Suprapubic skin (tissue), 4 donors: ENCODE measurements around the gene POLR1C. TPM values are rescaled to one million over a fixed set of nuclear protein-coding genes. Genes with fewer than 3 reads are reported as not detected.
"Not testable (repeated sequence)": the region's sequence is repeated elsewhere in the genome, so short reads cannot be mapped to it uniquely, and the experiment has no call there.

ENCODE experiments used
- DNase-seq, 2 donors: peaks; one replicate each; pipeline ENCODE4 v3.0.0-alpha.2; 2019; ENCODE audit warnings: low spot score in 2 of 2
- H3K27ac ChIP-seq: fragments of 200-600 bp; sonication (generic); one replicate; pipeline ENCODE4 v1.5.1; 2019
- H3K27me3 ChIP-seq: fragments of 200-600 bp; sonication (generic); one replicate; pipeline ENCODE4 v1.5.1; 2019
- H3K36me3 ChIP-seq: fragments of 200-600 bp; sonication (generic); one replicate; pipeline ENCODE4 v1.5.1; 2019
- H3K4me1 ChIP-seq: fragments of 200-600 bp; sonication (generic); one replicate; pipeline ENCODE4 v1.5.1; 2019
- H3K4me3 ChIP-seq: fragments of 200-600 bp; sonication (generic); one replicate; pipeline ENCODE4 v1.5.1; 2019; ENCODE audit warnings: mild to moderate bottlenecking
- H3K9me3 ChIP-seq: fragments of 200-600 bp; sonication (generic); one replicate; pipeline ENCODE4 v1.5.1; 2019
- EP300 ChIP-seq: sonication (generic); formaldehyde crosslinking; IDR thresholded peaks from one replicate; pipeline ENCODE4 v1.6.1; 2017; ENCODE audit warnings: antibody characterized with exemption
- POLR2A ChIP-seq, 2 donors: fragments of 450-650 bp; IDR thresholded peaks; one replicate each; pipeline ENCODE4 v1.6.1; 2017; ENCODE audit warnings: antibody characterized with exemption in 2 of 2, mild to moderate bottlenecking in 2 of 2, moderate library complexity in 2 of 2
- POLR2AphosphoS5 ChIP-seq, 3 donors: sonication (generic); formaldehyde crosslinking; IDR thresholded peaks; one replicate each; pipeline ENCODE4 v1.6.1; 2017; ENCODE audit warnings: antibody characterized with exemption in 3 of 3
- WGBS: methylation state at CpG from one replicate; pipeline ENCODE4 v1.1.5; 2018; 5-methylcytosine and 5-hydroxymethylcytosine counted together
- total RNA-seq, 4 donors: library from RNA; depleted of rRNA; stranded (reverse); fragments of >200 nt; gene quantifications; one replicate each; pipeline ENCODE4 v1.1.0, GENCODE V29; 2016
- TF ChIP-seq, protein P1 (sequence below), 2 donors: fragments of 200-600 bp in 1 of 2; fragments of 450-650 bp in 1 of 2; sonication (generic) in 1 of 2; IDR thresholded peaks; one replicate each; pipeline ENCODE4 v1.5.1; 2016 to 2019; ENCODE audit warnings: antibody characterized with exemption in 2 of 2, mild to moderate bottlenecking in 1 of 2, moderate library complexity in 1 of 2

POLR1C gene
- total RNA-seq, 4 donors from 2014 or later, result 31.1 to 44.7 (median 35.6) TPM

DNA sequence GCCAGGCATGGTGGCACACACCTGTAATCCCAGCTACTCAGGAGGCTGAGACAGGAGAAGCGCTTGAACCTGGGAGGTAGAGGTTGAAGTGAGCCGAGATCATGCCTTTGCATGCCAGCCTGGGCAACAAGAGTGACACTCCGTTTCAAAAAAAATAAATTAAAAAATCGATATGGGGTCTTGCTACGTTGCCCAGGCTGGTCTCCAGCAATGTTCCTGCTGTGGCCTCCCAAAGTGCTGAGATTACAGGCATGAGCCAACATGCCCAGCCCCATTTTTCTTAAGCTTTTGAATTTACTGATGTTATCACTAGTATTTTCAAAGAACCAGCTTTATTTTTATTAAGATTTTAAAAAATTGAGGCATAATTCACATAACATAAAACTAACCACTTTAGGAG, 23.6 kb downstream of the POLR1C start:
- TF ChIP-seq, protein P1, sequence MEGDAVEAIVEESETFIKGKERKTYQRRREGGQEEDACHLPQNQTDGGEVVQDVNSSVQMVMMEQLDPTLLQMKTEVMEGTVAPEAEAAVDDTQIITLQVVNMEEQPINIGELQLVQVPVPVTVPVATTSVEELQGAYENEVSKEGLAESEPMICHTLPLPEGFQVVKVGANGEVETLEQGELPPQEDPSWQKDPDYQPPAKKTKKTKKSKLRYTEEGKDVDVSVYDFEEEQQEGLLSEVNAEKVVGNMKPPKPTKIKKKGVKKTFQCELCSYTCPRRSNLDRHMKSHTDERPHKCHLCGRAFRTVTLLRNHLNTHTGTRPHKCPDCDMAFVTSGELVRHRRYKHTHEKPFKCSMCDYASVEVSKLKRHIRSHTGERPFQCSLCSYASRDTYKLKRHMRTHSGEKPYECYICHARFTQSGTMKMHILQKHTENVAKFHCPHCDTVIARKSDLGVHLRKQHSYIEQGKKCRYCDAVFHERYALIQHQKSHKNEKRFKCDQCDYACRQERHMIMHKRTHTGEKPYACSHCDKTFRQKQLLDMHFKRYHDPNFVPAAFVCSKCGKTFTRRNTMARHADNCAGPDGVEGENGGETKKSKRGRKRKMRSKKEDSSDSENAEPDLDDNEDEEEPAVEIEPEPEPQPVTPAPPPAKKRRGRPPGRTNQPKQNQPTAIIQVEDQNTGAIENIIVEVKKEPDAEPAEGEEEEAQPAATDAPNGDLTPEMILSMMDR (IDR thresholded peaks at IDR 0.05), result no peak
- TF ChIP-seq EP300 (no peak), POLR2AphosphoS5 (IDR thresholded peaks at IDR 0.05) (no peak), POLR2A (IDR thresholded peaks at IDR 0.05) (no peak)
- WGBS, result 88% methylated on average over 5 of the region's 5 CpGs
- no peaks in the 10 kb centered on the region for H3K4me1 ChIP-seq
- H3K36me3 ChIP-seq, result peaks cover 76% of the 10 kb centered on the region
- peak in 1 of 2 donors; percentile 23 for DNase-seq
- no peaks in the 10 kb centered on the region for H3K9me3 ChIP-seq
- no peaks in the 10 kb centered on the region for H3K27me3 ChIP-seq
- H3K27ac ChIP-seq, result no peak overlapping the region
- no peak overlapping the region for H3K4me3 ChIP-seq

DNA sequence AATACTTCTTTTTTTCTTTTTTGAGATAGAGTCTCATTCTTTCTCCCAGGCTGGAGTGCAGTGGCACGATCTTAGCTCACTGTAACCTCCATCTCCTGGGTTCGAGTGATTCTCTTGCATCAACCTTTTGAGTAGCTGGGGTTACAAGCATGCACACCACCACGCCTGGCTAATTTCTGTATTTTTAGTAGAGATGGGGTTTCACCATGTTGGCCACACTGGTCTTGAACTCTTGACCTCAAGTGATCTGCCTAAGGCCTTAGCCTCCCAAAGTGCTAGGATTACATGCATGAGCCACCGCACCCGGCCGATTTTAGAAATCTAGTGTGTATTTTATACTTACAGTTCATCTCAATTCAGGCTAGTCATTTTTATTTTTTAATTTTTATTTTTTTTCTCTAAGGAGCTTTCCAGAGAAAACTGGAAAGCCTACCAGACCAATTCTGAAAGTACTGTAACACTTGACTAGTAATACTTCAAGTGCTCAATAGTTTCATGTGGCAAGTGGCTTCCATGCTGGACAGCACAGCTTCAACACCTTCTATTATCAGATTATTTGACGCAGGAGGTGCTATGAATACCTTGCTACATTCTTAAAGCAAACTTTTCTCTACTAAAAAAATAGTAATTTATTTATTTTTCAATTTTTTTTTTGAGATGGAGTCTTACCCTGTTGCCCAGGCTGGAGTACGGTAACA, 25.0 kb downstream of the POLR1C start:
- Histone ChIP-seq H3K27me3 (no peaks in the 10 kb centered on the region), H3K27ac (no peak overlapping the region), H3K4me1 (no peaks in the 10 kb centered on the region), H3K4me3 (no peak overlapping the region), H3K9me3 (no peaks in the 10 kb centered on the region), H3K36me3 (peaks cover 79% of the 10 kb centered on the region)
- peak in 1 of 2 donors; percentile 35 for DNase-seq
- 91% methylated on average over 8 of the region's 8 CpGs for WGBS
- TF ChIP-seq POLR2AphosphoS5 (IDR thresholded peaks at IDR 0.05) (no peak), POLR2A (IDR thresholded peaks at IDR 0.05) (no peak), EP300 (no peak)
- TF ChIP-seq, protein P1 (IDR thresholded peaks at IDR 0.05), result no peak

DNA sequence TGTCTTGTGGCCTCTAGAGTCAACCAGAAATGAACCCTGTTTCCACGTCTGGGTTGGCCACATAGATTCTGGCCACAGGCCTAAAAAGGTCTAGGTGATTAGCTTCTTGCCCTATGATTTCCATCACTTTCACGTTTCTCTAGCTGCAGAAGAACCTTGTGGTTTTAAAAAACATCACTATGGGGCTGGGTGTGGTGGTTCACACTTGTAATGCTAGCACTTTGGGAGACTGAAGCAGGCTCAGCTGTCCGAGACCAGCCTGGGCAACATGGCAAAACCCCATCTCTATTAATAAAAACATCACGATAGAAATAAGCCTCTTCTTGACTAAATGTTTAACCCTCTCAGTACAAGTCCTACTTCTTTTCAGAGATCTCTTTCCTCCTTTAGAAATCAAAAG, 27.6 kb downstream of the POLR1C start:
- 67% methylated on average over 4 of the region's 4 CpGs for WGBS
- TF ChIP-seq EP300, result no peak
- TF ChIP-seq, protein P1 (IDR thresholded peaks at IDR 0.05), result no peak
- no peak for TF ChIP-seq POLR2A (IDR thresholded peaks at IDR 0.05)
- TF ChIP-seq POLR2AphosphoS5 (IDR thresholded peaks at IDR 0.05), result no peak
- Histone ChIP-seq H3K27ac (no peak overlapping the region), H3K4me3 (no peak overlapping the region), H3K36me3 (peaks cover 84% of the 10 kb centered on the region), H3K27me3 (no peaks in the 10 kb centered on the region), H3K4me1 (no peaks in the 10 kb centered on the region), H3K9me3 (no peaks in the 10 kb centered on the region)
- no peak for DNase-seq

DNA sequence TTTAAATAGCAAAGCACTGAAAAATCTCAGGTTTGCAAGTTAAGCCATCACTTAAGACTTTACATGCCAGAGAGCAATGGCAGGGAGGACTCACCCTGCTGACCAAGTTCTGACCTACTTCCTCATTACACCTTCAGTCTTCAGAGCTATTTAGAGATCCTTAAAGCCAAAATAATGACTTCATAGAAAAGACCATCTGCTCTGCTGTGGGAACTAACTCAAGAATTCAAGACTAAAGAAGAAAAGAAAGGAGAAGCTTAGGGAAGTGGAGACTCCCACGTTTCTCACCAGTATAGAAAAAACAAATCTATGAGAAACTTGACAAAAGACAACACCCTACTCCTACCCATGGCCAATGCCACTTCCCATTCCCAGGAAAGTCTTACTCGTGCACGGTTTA, 30.3 kb downstream of the POLR1C start:
- TF ChIP-seq POLR2AphosphoS5 (IDR thresholded peaks at IDR 0.05), result no peak
- TF ChIP-seq, protein P1 (IDR thresholded peaks at IDR 0.05), result no peak
- TF ChIP-seq EP300, result no peak
- Histone ChIP-seq H3K36me3 (peaks cover 96% of the 10 kb centered on the region), H3K27me3 (no peaks in the 10 kb centered on the region), H3K4me3 (no peak overlapping the region), H3K4me1 (no peaks in the 10 kb centered on the region), H3K9me3 (no peaks in the 10 kb centered on the region), H3K27ac (no peak overlapping the region)
- 82% methylated on average over 3 of the region's 3 CpGs for WGBS
- no peak for DNase-seq

DNA sequence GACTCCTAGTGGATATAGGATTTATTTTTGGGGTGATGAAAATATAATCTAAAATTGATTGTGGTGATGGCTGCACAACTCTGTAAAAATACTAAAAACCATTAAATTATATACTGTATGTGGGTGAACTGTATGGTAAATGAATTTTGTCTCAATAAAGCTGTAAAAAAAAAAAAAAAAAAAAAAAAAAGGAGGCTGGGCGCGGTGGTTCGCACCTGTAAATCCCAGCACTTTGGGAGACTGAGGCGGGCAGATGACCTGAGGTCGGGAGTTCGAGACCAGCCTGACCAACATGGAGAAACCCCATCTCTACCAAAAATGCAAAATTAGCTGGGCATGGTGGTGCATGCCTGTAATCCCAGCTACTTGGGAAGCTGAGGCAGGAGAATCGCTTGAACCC, 40.7 kb downstream of the POLR1C start:
- H3K4me1 ChIP-seq, H3K9me3 ChIP-seq, H3K4me3 ChIP-seq, DNase-seq, H3K27me3 ChIP-seq, H3K27ac ChIP-seq: not testable (repeated sequence)
- H3K36me3 ChIP-seq, result peaks cover 95% of the 10 kb centered on the region
- 95% methylated on average over 7 of the region's 7 CpGs for WGBS

DNA sequence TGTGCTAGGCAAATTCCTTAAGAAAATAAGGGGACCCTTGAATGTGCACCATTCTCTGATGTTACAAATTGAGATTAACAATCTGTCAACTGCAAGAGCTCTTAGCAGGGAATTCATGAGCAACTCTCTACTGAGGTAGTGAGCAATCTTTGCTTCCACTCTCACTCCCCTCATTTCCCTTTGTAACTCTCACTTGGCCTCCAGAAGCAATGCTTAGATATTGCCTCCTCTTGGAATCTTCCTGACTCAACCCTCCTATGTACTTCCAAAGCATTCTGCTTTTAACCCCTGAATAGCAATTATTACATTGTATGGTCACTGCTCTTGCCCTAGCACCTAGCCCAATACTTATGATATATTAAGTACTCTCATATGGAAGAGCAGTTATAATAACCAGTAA, 42.4 kb downstream of the POLR1C start:
- TF ChIP-seq, protein P1 (IDR thresholded peaks at IDR 0.05), result no peak
- TF ChIP-seq POLR2AphosphoS5 (IDR thresholded peaks at IDR 0.05), result no peak
- no peak for TF ChIP-seq EP300
- no peak for TF ChIP-seq POLR2A (IDR thresholded peaks at IDR 0.05)
- H3K27me3 ChIP-seq, result no peaks in the 10 kb centered on the region
- no peak for DNase-seq
- H3K9me3 ChIP-seq, result no peaks in the 10 kb centered on the region
- no peaks in the 10 kb centered on the region for H3K4me1 ChIP-seq
- peaks cover 98% of the 10 kb centered on the region for H3K36me3 ChIP-seq
- H3K27ac ChIP-seq, result no peak overlapping the region
- H3K4me3 ChIP-seq, result no peak overlapping the region
